ENCODE data around the gene GABARAPL1. TPM values are rescaled to one million over a fixed set of nuclear protein-coding genes. Genes with fewer than 3 reads are reported as not detected.
A peak's percentile ranks its signal among the peaks of the same experiment; 100 is the strongest.

The GABARAPL1 gene
- 26.3 and 82.4 TPM in 2 replicates for total RNA-seq (ENCODE audit: low replicate concordance)

DNA sequence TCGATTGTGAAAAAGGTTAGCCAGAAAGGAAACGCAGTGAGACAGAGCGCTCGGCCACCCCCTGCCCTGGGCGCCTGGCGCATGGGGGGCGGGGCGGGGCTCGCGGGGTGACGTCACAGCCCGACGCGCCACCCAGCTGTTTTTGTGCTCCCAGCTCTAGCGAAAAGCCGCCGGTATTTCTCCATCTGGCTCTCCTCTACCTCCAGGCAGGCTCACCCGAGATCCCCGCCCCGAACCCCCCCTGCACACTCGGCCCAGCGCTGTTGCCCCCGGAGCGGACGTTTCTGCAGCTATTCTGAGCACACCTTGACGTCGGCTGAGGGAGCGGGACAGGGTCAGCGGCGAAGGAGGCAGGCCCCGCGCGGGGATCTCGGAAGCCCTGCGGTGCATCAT lies at the start of gene GABARAPL1:
Gene GABARAPL1, plus strand, starts transcription at position 139 of the 393 bp plus-strand sequence. Its CDS starts 253 bp downstream, at position 392.
- H3K4me3 ChIP-seq (ENCODE audit: low read depth, low read length), result peak within 1 kb of the TSS; percentile 97
- TF ChIP-seq, protein P1, sequence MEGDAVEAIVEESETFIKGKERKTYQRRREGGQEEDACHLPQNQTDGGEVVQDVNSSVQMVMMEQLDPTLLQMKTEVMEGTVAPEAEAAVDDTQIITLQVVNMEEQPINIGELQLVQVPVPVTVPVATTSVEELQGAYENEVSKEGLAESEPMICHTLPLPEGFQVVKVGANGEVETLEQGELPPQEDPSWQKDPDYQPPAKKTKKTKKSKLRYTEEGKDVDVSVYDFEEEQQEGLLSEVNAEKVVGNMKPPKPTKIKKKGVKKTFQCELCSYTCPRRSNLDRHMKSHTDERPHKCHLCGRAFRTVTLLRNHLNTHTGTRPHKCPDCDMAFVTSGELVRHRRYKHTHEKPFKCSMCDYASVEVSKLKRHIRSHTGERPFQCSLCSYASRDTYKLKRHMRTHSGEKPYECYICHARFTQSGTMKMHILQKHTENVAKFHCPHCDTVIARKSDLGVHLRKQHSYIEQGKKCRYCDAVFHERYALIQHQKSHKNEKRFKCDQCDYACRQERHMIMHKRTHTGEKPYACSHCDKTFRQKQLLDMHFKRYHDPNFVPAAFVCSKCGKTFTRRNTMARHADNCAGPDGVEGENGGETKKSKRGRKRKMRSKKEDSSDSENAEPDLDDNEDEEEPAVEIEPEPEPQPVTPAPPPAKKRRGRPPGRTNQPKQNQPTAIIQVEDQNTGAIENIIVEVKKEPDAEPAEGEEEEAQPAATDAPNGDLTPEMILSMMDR (IDR thresholded peaks at IDR 0.05; ENCODE audit: insufficient read depth, low read length), result no peak
- DNase-seq (ENCODE audit: low read depth), result peak; percentile 87

GRCh38 chr12:10163084-10163483 lies 49.6 kb upstream of the GABARAPL1 start:
- TF ChIP-seq, protein P1 (IDR thresholded peaks at IDR 0.05; ENCODE audit: insufficient read depth, low read length), result no peak
- H3K4me3 ChIP-seq (ENCODE audit: low read depth, low read length), result no peak overlapping the region
- DNase-seq (ENCODE audit: low read depth), result no peak

- no peak for DNase-seq (ENCODE audit: low read depth)
- no peak overlapping the region for H3K4me3 ChIP-seq (ENCODE audit: low read depth, low read length)
- TF ChIP-seq, protein P1 (IDR thresholded peaks at IDR 0.05; ENCODE audit: insufficient read depth, low read length), result no peak
These were observed 47.3 kb upstream of the GABARAPL1 start for GRCh38 chr12:10165421-10165820.

- DNase-seq (ENCODE audit: low read depth), result no peak
- H3K4me3 ChIP-seq (ENCODE audit: low read depth, low read length), result no peak overlapping the region
These were observed 45.1 kb upstream of the GABARAPL1 start for GRCh38 chr12:10167599-10167998.

GRCh38 chr12:10169104-10169503 lies 43.6 kb upstream of the GABARAPL1 start:
- no peak overlapping the region for H3K4me3 ChIP-seq (ENCODE audit: low read depth, low read length)
- no peak for DNase-seq (ENCODE audit: low read depth)
- TF ChIP-seq, protein P1 (IDR thresholded peaks at IDR 0.05; ENCODE audit: insufficient read depth, low read length), result no peak

More at GRCh38 chr12:10167599-10167998, 45.1 kb upstream of the GABARAPL1 start:
- TF ChIP-seq, protein P1 (IDR thresholded peaks at IDR 0.05; ENCODE audit: insufficient read depth, low read length), result no peak

DNA sequence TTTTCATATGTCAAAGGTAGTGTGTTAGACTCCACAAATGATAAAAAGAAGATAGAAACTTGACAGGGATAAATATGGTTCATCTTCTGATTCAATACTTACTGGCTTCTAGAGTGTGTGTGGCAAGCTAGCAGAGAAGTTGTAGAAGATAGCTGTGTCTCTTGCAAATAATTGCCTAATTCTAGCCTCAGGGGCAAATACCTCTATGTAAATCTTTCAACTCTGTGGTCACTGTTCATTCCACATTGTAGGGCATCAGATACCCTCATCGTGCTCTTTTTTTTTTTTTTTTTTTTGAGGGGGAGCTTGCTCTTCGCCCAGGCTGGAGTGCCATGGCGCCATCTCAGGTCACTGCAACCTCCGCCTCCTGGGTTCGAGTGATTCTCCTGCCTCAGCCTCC lies 42.5 kb upstream of the GABARAPL1 start:
- DNase-seq (ENCODE audit: low read depth), result no peak

More for the DNA sequence above, 42.5 kb upstream of the GABARAPL1 start:
- no peak overlapping the region for H3K4me3 ChIP-seq (ENCODE audit: low read depth, low read length)
- TF ChIP-seq, protein P1 (IDR thresholded peaks at IDR 0.05; ENCODE audit: insufficient read depth, low read length), result no peak

Measured in fibroblast of the aortic adventitia (primary cell).